CD4-positive, alpha-beta memory T cell (primary cell): ENCODE results near the gene TMEM87A. TPM values are rescaled to one million over a fixed set of nuclear protein-coding genes. Genes with fewer than 3 reads are reported as not detected.

ENCODE experiments used
- CTCF ChIA-PET: fragments of 350-600 bp; sonication (Branson Sonifier 250); formaldehyde crosslinking; loops from one replicate; lab custom pipeline; 2021; ENCODE audit warnings: inconsistent platforms; ENCODE audit not compliant: partially characterized antibody; lab: Charles Lee
- POLR2A ChIA-PET: fragments of 350-600 bp; sonication (Branson Sonifier 250); formaldehyde crosslinking; loops from one replicate; lab custom pipeline; 2021; ENCODE audit not compliant: partially characterized antibody; lab: Charles Lee
- DNase-seq, 5 donors: peaks; one replicate each; pipeline versions ENCODE4 v3.0.0 to v3.0.0-alpha.2; 2020 to 2022; ENCODE audit warnings: mixed read lengths in 1 of 5
- H3K27ac ChIP-seq: one replicate; pipeline ENCODE4 v1.7.0; 2013; ENCODE audit warnings: low read depth, low read length
- H3K27me3 ChIP-seq: 2 replicates; pipeline ENCODE4 v1.7.0; 2013; ENCODE audit warnings: mild to moderate bottlenecking, low read length, moderate library complexity; ENCODE audit not compliant: insufficient read depth
- H3K36me3 ChIP-seq: 2 replicates; pipeline ENCODE4 v1.7.0; 2013; ENCODE audit warnings: mild to moderate bottlenecking, low read length, moderate library complexity; ENCODE audit not compliant: insufficient read depth
- H3K4me1 ChIP-seq: 2 replicates; pipeline ENCODE4 v1.7.0; 2013; ENCODE audit warnings: mild to moderate bottlenecking, low read length, moderate library complexity; ENCODE audit not compliant: insufficient read depth
- H3K4me3 ChIP-seq, 2 donors: one replicate each; pipeline ENCODE4 v1.7.0; 2013; ENCODE audit warnings: low read length in 2 of 2, mild to moderate bottlenecking in 1 of 2
- H3K9me3 ChIP-seq, 2 donors: one replicate each; pipeline ENCODE4 v1.7.0; 2013; ENCODE audit warnings: low read length in 2 of 2, control low read depth in 1 of 2; ENCODE audit not compliant: control insufficient read depth in 1 of 2
- H3K27ac Mint-ChIP-seq, 7 donors: one replicate each; pipeline ENCODE4 v1.8.0; 2020 to 2021; ENCODE audit warnings: mixed read lengths in 7 of 7, mild to moderate bottlenecking in 6 of 7, inconsistent platforms in 3 of 7, moderate library complexity in 3 of 7
- H3K27me3 Mint-ChIP-seq, 2 donors: one replicate each; pipeline ENCODE4 v1.8.0; 2020 to 2021; ENCODE audit warnings: mixed read lengths in 2 of 2
- H3K36me3 Mint-ChIP-seq, 2 donors: one replicate each; pipeline ENCODE4 v1.8.0; 2020 to 2021; ENCODE audit warnings: mixed read lengths in 2 of 2, inconsistent platforms in 1 of 2, mild to moderate bottlenecking in 1 of 2
- H3K4me1 Mint-ChIP-seq, 4 donors: one replicate each; pipeline ENCODE4 v1.8.0; 2020 to 2021; ENCODE audit warnings: mixed read lengths in 4 of 4, mild to moderate bottlenecking in 1 of 4
- H3K4me3 Mint-ChIP-seq, 8 donors: one replicate each; pipeline ENCODE4 v1.8.0; 2020 to 2021; ENCODE audit warnings: mixed read lengths in 8 of 8, mild to moderate bottlenecking in 7 of 8, moderate library complexity in 6 of 8, inconsistent platforms in 3 of 8
- H3K9me3 Mint-ChIP-seq, 8 donors: one replicate each; pipeline ENCODE4 v1.8.0; 2020 to 2021; ENCODE audit warnings: mixed read lengths in 8 of 8, mild to moderate bottlenecking in 5 of 8, inconsistent platforms in 3 of 8, moderate library complexity in 1 of 8
- intact Hi-C: fragments of 100-400 bp; cut with micrococcal nuclease; formaldehyde crosslinking; loops from one replicate; pipeline ENCODE4 v1.15.1; 2023
- microRNA-seq: library from miRNA; unstranded; fragments of <30 nt; microRNA quantifications from one replicate; pipeline ENCODE4 v1.2.0, GENCODE V29; 2021; ENCODE audit warnings: borderline replicate concordance, borderline number of aligned reads, borderline microRNAs expressed, mixed read lengths
- polyA plus RNA-seq, 2 donors: library from polyadenylated mRNA; unstranded; fragments of 300-500 nt; fragmentation: Illumina TruSeq; gene quantifications; one replicate each; pipeline ENCODE4 v1.2.3, GENCODE V29; 2021
- total RNA-seq, 2 experiments: library from RNA; stranded (reverse); gene quantifications; one replicate each; pipeline ENCODE4 v1.2.3, GENCODE V29; 2021

The TMEM87A gene
- total and polyA plus RNA-seq, 4 experiments from 2014 or later = 49.9 to 98.0 (median 58.7) TPM

- Mint-ChIP-seq H3K9me3 (no peaks in the 10 kb centered on the region), H3K27me3 (no peaks in the 10 kb centered on the region), H3K4me3 (peak overlapping the region in 2 of 8 donors; percentile 41 to 51), H3K27ac (peak overlapping the region in 4 of 7 donors; percentile 19 to 57 (median 48)), H3K36me3 (peaks cover 70 to 86% of the 10 kb centered on the region in 2 donors), H3K4me1 (peaks cover 5 to 19% (median 13%) of the 10 kb centered on the region in 4 donors)
- DNase-seq = no peak
- H3K27me3 ChIP-seq = no peaks in the 10 kb centered on the region
- intact Hi-C loops = no loop called here
- CTCF ChIA-PET = interaction anchor here (1.7 kb wide), 1 partner anchor 33 kb away, joined by 4 read pairs; no protein-coding TSS in a partner anchor
- H3K27ac ChIP-seq = no peak overlapping the region
- H3K9me3 ChIP-seq = no peaks in the 10 kb centered on the region
- POLR2A ChIA-PET = no interaction called here
- H3K36me3 ChIP-seq = peaks cover 69% of the 10 kb centered on the region
- no peak overlapping the region for H3K4me3 ChIP-seq
- peaks cover 5% of the 10 kb centered on the region for H3K4me1 ChIP-seq
These were observed 102.1 kb downstream of the TMEM87A start for GRCh38 chr15:42171122-42171521.

- H3K9me3 ChIP-seq = no peaks in the 10 kb centered on the region
- DNase-seq = no peak
- peaks cover 73% of the 10 kb centered on the region for H3K36me3 ChIP-seq
- peaks cover 71 to 89% of the 10 kb centered on the region in 2 donors for H3K36me3 Mint-ChIP-seq
- peaks cover 0 to 4% (median 1%) of the 10 kb centered on the region in 4 donors for H3K4me1 Mint-ChIP-seq
- H3K27me3 Mint-ChIP-seq = no peaks in the 10 kb centered on the region
- H3K9me3 Mint-ChIP-seq = no peaks in the 10 kb centered on the region
- peaks cover under 1% of the 10 kb centered on the region for H3K4me1 ChIP-seq
- no peak overlapping the region for H3K4me3 ChIP-seq
- CTCF ChIA-PET = no interaction called here
- intact Hi-C loops = no loop called here
- H3K27ac Mint-ChIP-seq = peak overlapping the region in 1 of 7 donors; percentile 55
- H3K27me3 ChIP-seq = no peaks in the 10 kb centered on the region
- H3K27ac ChIP-seq = no peak overlapping the region
- POLR2A ChIA-PET = no interaction called here
- H3K4me3 Mint-ChIP-seq = no peak overlapping the region
These were observed 106.8 kb downstream of the TMEM87A start for GRCh38 chr15:42166225-42166940.

- no peaks in the 10 kb centered on the region for H3K9me3 Mint-ChIP-seq
- Histone ChIP-seq H3K4me3 (no peak overlapping the region), H3K4me1 (no peaks in the 10 kb centered on the region), H3K36me3 (peaks cover 78% of the 10 kb centered on the region), H3K9me3 (no peaks in the 10 kb centered on the region), H3K27me3 (no peaks in the 10 kb centered on the region), H3K27ac (no peak overlapping the region)
- no peaks in the 10 kb centered on the region for H3K27me3 Mint-ChIP-seq
- H3K36me3 Mint-ChIP-seq = peaks cover 70 to 93% of the 10 kb centered on the region in 2 donors
- H3K4me1 Mint-ChIP-seq = no peaks in the 10 kb centered on the region
- no peak overlapping the region for H3K4me3 Mint-ChIP-seq
- ChIA-PET CTCF (no interaction called here), POLR2A (no interaction called here)
- H3K27ac Mint-ChIP-seq = peak overlapping the region in 1 of 7 donors; percentile 79
- no peak for DNase-seq
- intact Hi-C loops = no loop called here
These were observed 108.1 kb downstream of the TMEM87A start for GRCh38 chr15:42165106-42165505.

DNA sequence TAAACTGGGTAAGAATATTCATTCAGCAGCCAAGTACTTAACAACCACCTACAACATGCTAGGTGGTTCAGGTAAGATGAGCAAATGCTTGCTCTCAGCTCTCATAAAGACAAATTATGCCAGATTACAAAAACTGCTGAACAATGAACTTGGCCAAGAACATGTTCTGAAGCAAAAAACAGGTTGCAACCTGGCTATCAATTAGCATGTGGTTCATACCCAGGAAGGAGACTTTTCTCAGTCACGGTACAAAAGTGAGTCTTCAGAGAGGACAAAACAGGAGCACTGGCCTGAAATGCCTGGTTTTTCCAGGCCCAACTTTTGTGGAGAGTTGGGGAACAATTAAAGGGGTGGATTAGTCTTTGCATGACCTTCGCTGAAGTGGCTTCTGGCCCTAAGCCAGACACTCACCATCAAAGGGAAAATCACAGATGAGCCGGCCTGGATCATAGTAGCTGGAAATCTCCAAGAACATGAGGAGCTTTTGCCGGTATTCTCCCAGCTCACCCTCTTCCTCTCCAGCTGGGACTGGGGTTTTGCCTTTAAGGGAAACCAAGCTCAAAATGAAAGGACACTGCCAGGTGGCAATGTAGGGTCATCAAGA lies 109.2 kb downstream of the TMEM87A start:
- no peak for DNase-seq
- Histone ChIP-seq H3K27ac (no peak overlapping the region), H3K36me3 (peaks cover 83% of the 10 kb centered on the region), H3K27me3 (no peaks in the 10 kb centered on the region), H3K4me1 (no peaks in the 10 kb centered on the region), H3K9me3 (no peaks in the 10 kb centered on the region), H3K4me3 (no peak overlapping the region)
- Mint-ChIP-seq H3K27me3 (no peaks in the 10 kb centered on the region), H3K4me1 (no peaks in the 10 kb centered on the region), H3K9me3 (no peaks in the 10 kb centered on the region), H3K4me3 (no peak overlapping the region), H3K36me3 (peaks cover 68 to 94% of the 10 kb centered on the region in 2 donors), H3K27ac (peak overlapping the region in 3 of 7 donors; percentile 19 to 65 (median 49))
- intact Hi-C loops = no loop called here
- ChIA-PET CTCF (no interaction called here), POLR2A (no interaction called here)

- peak overlapping the region in 2 of 7 donors; percentile 18 to 49 for H3K27ac Mint-ChIP-seq
- H3K4me1 Mint-ChIP-seq = no peaks in the 10 kb centered on the region
- no peaks in the 10 kb centered on the region for H3K9me3 Mint-ChIP-seq
- intact Hi-C loops = no loop called here
- Histone ChIP-seq H3K4me3 (no peak overlapping the region), H3K4me1 (no peaks in the 10 kb centered on the region), H3K36me3 (peaks cover 83% of the 10 kb centered on the region), H3K27ac (no peak overlapping the region), H3K27me3 (no peaks in the 10 kb centered on the region), H3K9me3 (no peaks in the 10 kb centered on the region)
- DNase-seq = no peak
- H3K4me3 Mint-ChIP-seq = no peak overlapping the region
- CTCF ChIA-PET = no interaction called here
- peaks cover 75 to 96% of the 10 kb centered on the region in 2 donors for H3K36me3 Mint-ChIP-seq
- POLR2A ChIA-PET = no interaction called here
- no peaks in the 10 kb centered on the region for H3K27me3 Mint-ChIP-seq
These were observed 109.9 kb downstream of the TMEM87A start for GRCh38 chr15:42163291-42163690.

Small RNAs within 50 kb of the gene (microRNA-seq; reads per million reads assigned to microRNA genes)
- gene MIR627 = 96.0 reads per million, percentile 69 among the genes with 10 or more reads in this experiment

Other genes starting within 250 kb of the TMEM87A start
- not detected for gene PLA2G4D, start 178.9 kb downstream of the TMEM87A start, total RNA-seq
- not detected for gene PLA2G4D, start 178.9 kb downstream of the TMEM87A start, polyA plus RNA-seq
- not detected for gene PLA2G4F, start 116.8 kb downstream of the TMEM87A start, total RNA-seq
- not detected for gene PLA2G4F, start 116.8 kb downstream of the TMEM87A start, polyA plus RNA-seq
- gene VPS39, start 65.1 kb downstream of the TMEM87A start, total RNA-seq = 100 to 1,000 TPM; 114 to 120 TPM
- gene VPS39, start 65.1 kb downstream of the TMEM87A start, polyA plus RNA-seq = 10 to 100 TPM; 21.2 to 39.1 TPM
- gene GANC, start 232 bp downstream of the TMEM87A start, total RNA-seq = 10 to 100 TPM; 61.7 to 63.4 TPM
- 10 to 100 TPM in 1 of 2 donors, 1 to 10 TPM in 1; 8.9 to 15.4 TPM for gene GANC, start 232 bp downstream of the TMEM87A start, polyA plus RNA-seq
- gene CAPN3, start 86.1 kb upstream of the TMEM87A start, total RNA-seq = 10 to 100 TPM; 20.1 to 25.0 TPM
- gene CAPN3, start 86.1 kb upstream of the TMEM87A start, polyA plus RNA-seq = 1 to 10 TPM; 1.0 to 1.2 TPM
- 10 to 100 TPM; 41.1 to 47.5 TPM for gene ZNF106, start 217.7 kb upstream of the TMEM87A start, total RNA-seq
- 10 to 100 TPM; 16.1 to 53.2 TPM for gene ZNF106, start 217.7 kb upstream of the TMEM87A start, polyA plus RNA-seq
- gene SNAP23, start 222.2 kb upstream of the TMEM87A start, total RNA-seq = 10 to 100 TPM; 70.6 to 72.0 TPM
- 10 to 100 TPM; 81.9 to 92.3 TPM for gene SNAP23, start 222.2 kb upstream of the TMEM87A start, polyA plus RNA-seq